Upper lobe of left lung (tissue), 4 donors: Measurements from ENCODE around the gene JAKMIP2.

ENCODE experiments used
- EP300 ChIP-seq, 4 donors: sonication (generic); formaldehyde crosslinking; IDR thresholded peaks; one replicate each; pipeline ENCODE4 v1.5.1; 2017; ENCODE audit warnings: antibody characterized with exemption in 4 of 4, control low read depth in 2 of 4
- POLR2A ChIP-seq, 4 donors: fragments of 450-650 bp; IDR thresholded peaks; one replicate each; pipeline ENCODE4 v1.5.1; 2016 to 2017; ENCODE audit warnings: antibody characterized with exemption in 4 of 4, mild to moderate bottlenecking in 2 of 4

GRCh38 chr5:147639321-147639720 lies 143.2 kb downstream of the JAKMIP2 start:
- no peak for TF ChIP-seq POLR2A (IDR thresholded peaks at IDR 0.05)
- no peak for TF ChIP-seq EP300 (IDR thresholded peaks at IDR 0.05)
